GM23338 (cell line): Measurements from ENCODE around the gene BLTP3B. TPM values are rescaled to one million over a fixed set of nuclear protein-coding genes. Genes with fewer than 3 reads are reported as not detected.

ENCODE experiments used
- ATAC-seq: fragments of 200-7000 bp; cut with Tn5 transposase; 3 replicates; pipeline ENCODE4 v1.9.1; 2020
- DNase-seq: peaks from one replicate; pipeline ENCODE4 v3.0.0-alpha.2; 2015; ENCODE audit warnings: low spot score
- H2AFZ ChIP-seq: fragments of 200-600 bp; sonication (generic); 2 replicates; pipeline ENCODE4 v1.8.0; 2016; ENCODE audit warnings: antibody characterized with exemption, mild to moderate bottlenecking, moderate library complexity
- H3F3A ChIP-seq: fragments of 200-600 bp; sonication (generic); replicated peaks from 2 replicates; pipeline ENCODE4 v1.8.0; 2017; ENCODE audit warnings: antibody characterized with exemption, mixed run types, low read depth
- H3K27ac ChIP-seq: fragments of 200-600 bp; sonication (generic); 2 replicates; pipeline ENCODE4 v1.6.1; 2016; ENCODE audit warnings: low read depth
- H3K27me3 ChIP-seq: fragments of 200-600 bp; sonication (generic); 2 replicates; pipeline ENCODE4 v1.8.0; 2016; ENCODE audit warnings: mild to moderate bottlenecking, mixed run types, moderate library complexity; ENCODE audit not compliant: insufficient read depth
- H3K36me3 ChIP-seq: fragments of 200-600 bp; sonication (generic); 2 replicates; pipeline ENCODE4 v1.8.0; 2016; ENCODE audit warnings: mild to moderate bottlenecking; ENCODE audit not compliant: insufficient read depth
- H3K4me1 ChIP-seq: fragments of 200-600 bp; sonication (generic); 2 replicates; pipeline ENCODE4 v1.8.0; 2016; ENCODE audit warnings: mild to moderate bottlenecking, moderate library complexity; ENCODE audit not compliant: insufficient read depth
- H3K4me2 ChIP-seq: fragments of 200-600 bp; sonication (generic); 2 replicates; pipeline ENCODE4 v1.7.1; 2017; ENCODE audit warnings: mixed run types
- H3K4me3 ChIP-seq: fragments of 200-600 bp; sonication (generic); 2 replicates; pipeline ENCODE4 v1.6.1; 2016; ENCODE audit warnings: mixed run types
- H3K79me2 ChIP-seq: fragments of 200-600 bp; sonication (generic); replicated peaks from 2 replicates; pipeline ENCODE4 v1.8.0; 2017; ENCODE audit warnings: mild to moderate bottlenecking; ENCODE audit not compliant: insufficient read depth
- H3K9me2 ChIP-seq: fragments of 200-600 bp; sonication (generic); 2 replicates; pipeline ENCODE4 v1.8.0; 2017; ENCODE audit not compliant: insufficient read depth
- H4K20me1 ChIP-seq: fragments of 200-600 bp; sonication (generic); replicated peaks from 2 replicates; pipeline ENCODE4 v1.8.0; 2017; ENCODE audit warnings: mild to moderate bottlenecking; ENCODE audit not compliant: insufficient read depth
- H3K27ac Mint-ChIP-seq: 2 replicates; pipeline ENCODE4 v1.8.0; 2020; ENCODE audit warnings: inconsistent platforms, mild to moderate bottlenecking, moderate library complexity, mixed read lengths
- H3K27me3 Mint-ChIP-seq: 3 replicates; pipeline ENCODE4 v1.8.0; 2022; ENCODE audit warnings: low read depth, mild to moderate bottlenecking, moderate library complexity, mixed read lengths, inconsistent platforms; ENCODE audit not compliant: insufficient read depth, poor library complexity
- H3K36me3 Mint-ChIP-seq: 3 replicates; pipeline ENCODE4 v1.8.0; 2021; ENCODE audit warnings: low read depth, mild to moderate bottlenecking, inconsistent platforms, moderate library complexity, mixed read lengths
- H3K4me1 Mint-ChIP-seq: 3 replicates; pipeline ENCODE4 v1.8.0; 2020; ENCODE audit warnings: mild to moderate bottlenecking, inconsistent platforms, mixed read lengths
- H3K4me3 Mint-ChIP-seq: 3 replicates; pipeline ENCODE4 v1.8.0; 2021; ENCODE audit warnings: moderate library complexity, mild to moderate bottlenecking, inconsistent platforms, mixed read lengths
- H3K9me3 Mint-ChIP-seq: 3 replicates; pipeline ENCODE4 v1.8.0; 2020; ENCODE audit warnings: moderate library complexity, mild to moderate bottlenecking, inconsistent platforms, mixed read lengths
- CREB1 ChIP-seq: fragments of 250-450 bp; sonication (Bioruptor Pico); IDR thresholded peaks from 2 replicates; pipeline ENCODE4 v1.5.0; 2020; ENCODE audit warnings: low read depth, mild to moderate bottlenecking, moderate library complexity
- EZH2phosphoT487 ChIP-seq: fragments of 200-600 bp; sonication (generic); IDR thresholded peaks from one replicate; pipeline ENCODE4 v1.8.1; 2018; ENCODE audit warnings: antibody characterized with exemption; ENCODE audit not compliant: unreplicated experiment
- POLR2AphosphoS5 ChIP-seq: IDR thresholded peaks from 2 replicates; pipeline ENCODE4 v1.6.1; 2016; ENCODE audit warnings: antibody characterized with exemption, low read depth
- ZNF114 ChIP-seq: fragments of 250-450 bp; sonication (Bioruptor Pico); IDR thresholded peaks from 2 replicates; pipeline ENCODE4 v1.5.0; 2020; ENCODE audit warnings: mild to moderate bottlenecking, moderate library complexity
- ZNF331 ChIP-seq: fragments of 250-450 bp; sonication (Bioruptor Pico); IDR thresholded peaks from 2 replicates; pipeline ENCODE4 v1.5.0; 2020; ENCODE audit warnings: low read depth, mild to moderate bottlenecking, moderate library complexity
- polyA plus RNA-seq: library from polyadenylated mRNA; unstranded; fragments of >200 nt; fragmentation: Nextera tagmentation; extraction: Ambion mirVana; gene quantifications from 2 replicates; pipeline ENCODE4 v1.2.1, GENCODE V29; 2016
- total RNA-seq: library from RNA; depleted of rRNA; stranded (reverse); fragments of >200 nt; shearing (Covaris generic); gene quantifications from 2 replicates; pipeline ENCODE4 v1.2.3, GENCODE V29; 2014
- TF ChIP-seq, protein P1 (sequence below): fragments of 250-450 bp; sonication (Bioruptor Pico); IDR thresholded peaks from 2 replicates; pipeline ENCODE4 v1.5.0; 2020; ENCODE audit warnings: mild to moderate bottlenecking, moderate library complexity

The BLTP3B gene
- total and polyA plus RNA-seq, 2 experiments from 2014 or later: 11.2 to 35.8 TPM

DNA sequence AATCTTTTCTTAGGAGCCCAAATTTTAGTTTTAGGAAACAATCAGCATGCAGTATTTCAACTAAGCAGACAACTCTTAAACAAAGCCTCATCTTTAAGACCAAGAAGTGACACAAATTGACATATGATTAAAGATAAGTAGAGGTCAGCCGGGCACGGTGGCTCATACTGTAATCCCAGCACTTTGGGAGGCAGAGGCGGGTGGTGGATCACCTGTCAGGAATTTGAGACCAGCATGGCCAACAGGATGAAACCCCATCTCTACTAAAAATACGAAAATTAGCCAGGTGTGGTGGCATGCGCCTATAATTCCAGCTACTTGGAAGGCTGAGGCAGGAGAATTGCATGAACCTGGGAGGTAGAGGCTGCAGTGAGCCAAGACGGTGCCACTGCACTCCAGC lies 35.8 kb downstream of the BLTP3B start:
- Mint-ChIP-seq H3K4me1 (no peaks in the 10 kb centered on the region), H3K36me3 (peaks cover 16% of the 10 kb centered on the region), H3K27me3 (peaks cover 4% of the 10 kb centered on the region), H3K9me3 (peaks cover 6% of the 10 kb centered on the region; the same call in 2 of the 3 replicates), H3K27ac (no peak overlapping the region), H3K4me3 (no peak overlapping the region)
- Histone ChIP-seq H3F3A (no peaks in the 10 kb centered on the region), H3K27me3 (no peaks in the 10 kb centered on the region), H3K27ac (no peak overlapping the region), H2AFZ (no peak overlapping the region), H3K4me3 (no peak overlapping the region), H3K36me3 (0 out of 2 replicates have a peak, but pooled peaks cover 3% of the 10 kb centered on the region), H3K4me2 (no peak overlapping the region), H3K4me1 (no peaks in the 10 kb centered on the region), H3K9me2 (no peaks in the 10 kb centered on the region; the same call in 1 of the 2 replicates), H4K20me1 (no peaks in the 10 kb centered on the region), H3K79me2 (peaks cover 47% of the 10 kb centered on the region)
- no peak for TF ChIP-seq CREB1 (CRISPR knock-in tag)
- TF ChIP-seq EZH2phosphoT487: no peak
- no peak for TF ChIP-seq ZNF331 (CRISPR knock-in tag)
- TF ChIP-seq, protein P1, sequence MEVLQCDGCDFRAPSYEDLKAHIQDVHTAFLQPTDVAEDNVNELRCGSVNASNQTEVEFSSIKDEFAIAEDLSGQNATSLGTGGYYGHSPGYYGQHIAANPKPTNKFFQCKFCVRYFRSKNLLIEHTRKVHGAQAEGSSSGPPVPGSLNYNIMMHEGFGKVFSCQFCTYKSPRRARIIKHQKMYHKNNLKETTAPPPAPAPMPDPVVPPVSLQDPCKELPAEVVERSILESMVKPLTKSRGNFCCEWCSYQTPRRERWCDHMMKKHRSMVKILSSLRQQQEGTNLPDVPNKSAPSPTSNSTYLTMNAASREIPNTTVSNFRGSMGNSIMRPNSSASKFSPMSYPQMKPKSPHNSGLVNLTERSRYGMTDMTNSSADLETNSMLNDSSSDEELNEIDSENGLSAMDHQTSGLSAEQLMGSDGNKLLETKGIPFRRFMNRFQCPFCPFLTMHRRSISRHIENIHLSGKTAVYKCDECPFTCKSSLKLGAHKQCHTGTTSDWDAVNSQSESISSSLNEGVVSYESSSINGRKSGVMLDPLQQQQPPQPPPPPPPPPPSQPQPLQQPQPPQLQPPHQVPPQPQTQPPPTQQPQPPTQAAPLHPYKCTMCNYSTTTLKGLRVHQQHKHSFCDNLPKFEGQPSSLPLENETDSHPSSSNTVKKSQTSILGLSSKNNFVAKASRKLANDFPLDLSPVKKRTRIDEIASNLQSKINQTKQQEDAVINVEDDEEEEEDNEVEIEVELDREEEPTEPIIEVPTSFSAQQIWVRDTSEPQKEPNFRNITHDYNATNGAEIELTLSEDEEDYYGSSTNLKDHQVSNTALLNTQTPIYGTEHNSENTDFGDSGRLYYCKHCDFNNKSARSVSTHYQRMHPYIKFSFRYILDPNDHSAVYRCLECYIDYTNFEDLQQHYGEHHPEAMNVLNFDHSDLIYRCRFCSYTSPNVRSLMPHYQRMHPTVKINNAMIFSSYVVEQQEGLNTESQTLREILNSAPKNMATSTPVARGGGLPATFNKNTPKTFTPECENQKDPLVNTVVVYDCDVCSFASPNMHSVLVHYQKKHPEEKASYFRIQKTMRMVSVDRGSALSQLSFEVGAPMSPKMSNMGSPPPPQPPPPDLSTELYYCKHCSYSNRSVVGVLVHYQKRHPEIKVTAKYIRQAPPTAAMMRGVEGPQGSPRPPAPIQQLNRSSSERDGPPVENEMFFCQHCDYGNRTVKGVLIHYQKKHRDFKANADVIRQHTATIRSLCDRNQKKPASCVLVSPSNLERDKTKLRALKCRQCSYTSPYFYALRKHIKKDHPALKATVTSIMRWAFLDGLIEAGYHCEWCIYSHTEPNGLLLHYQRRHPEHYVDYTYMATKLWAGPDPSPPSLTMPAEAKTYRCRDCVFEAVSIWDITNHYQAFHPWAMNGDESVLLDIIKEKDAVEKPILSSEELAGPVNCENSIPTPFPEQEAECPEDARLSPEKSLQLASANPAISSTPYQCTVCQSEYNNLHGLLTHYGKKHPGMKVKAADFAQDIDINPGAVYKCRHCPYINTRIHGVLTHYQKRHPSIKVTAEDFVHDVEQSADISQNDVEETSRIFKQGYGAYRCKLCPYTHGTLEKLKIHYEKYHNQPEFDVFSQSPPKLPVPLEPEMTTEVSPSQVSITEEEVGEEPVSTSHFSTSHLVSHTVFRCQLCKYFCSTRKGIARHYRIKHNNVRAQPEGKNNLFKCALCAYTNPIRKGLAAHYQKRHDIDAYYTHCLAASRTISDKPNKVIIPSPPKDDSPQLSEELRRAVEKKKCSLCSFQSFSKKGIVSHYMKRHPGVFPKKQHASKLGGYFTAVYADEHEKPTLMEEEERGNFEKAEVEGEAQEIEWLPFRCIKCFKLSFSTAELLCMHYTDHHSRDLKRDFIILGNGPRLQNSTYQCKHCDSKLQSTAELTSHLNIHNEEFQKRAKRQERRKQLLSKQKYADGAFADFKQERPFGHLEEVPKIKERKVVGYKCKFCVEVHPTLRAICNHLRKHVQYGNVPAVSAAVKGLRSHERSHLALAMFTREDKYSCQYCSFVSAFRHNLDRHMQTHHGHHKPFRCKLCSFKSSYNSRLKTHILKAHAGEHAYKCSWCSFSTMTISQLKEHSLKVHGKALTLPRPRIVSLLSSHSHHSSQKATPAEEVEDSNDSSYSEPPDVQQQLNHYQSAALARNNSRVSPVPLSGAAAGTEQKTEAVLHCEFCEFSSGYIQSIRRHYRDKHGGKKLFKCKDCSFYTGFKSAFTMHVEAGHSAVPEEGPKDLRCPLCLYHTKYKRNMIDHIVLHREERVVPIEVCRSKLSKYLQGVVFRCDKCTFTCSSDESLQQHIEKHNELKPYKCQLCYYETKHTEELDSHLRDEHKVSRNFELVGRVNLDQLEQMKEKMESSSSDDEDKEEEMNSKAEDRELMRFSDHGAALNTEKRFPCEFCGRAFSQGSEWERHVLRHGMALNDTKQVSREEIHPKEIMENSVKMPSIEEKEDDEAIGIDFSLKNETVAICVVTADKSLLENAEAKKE (CRISPR knock-in tag): no peak
- no peak for TF ChIP-seq POLR2AphosphoS5
- no peak for ATAC-seq
- no peak for DNase-seq

DNA sequence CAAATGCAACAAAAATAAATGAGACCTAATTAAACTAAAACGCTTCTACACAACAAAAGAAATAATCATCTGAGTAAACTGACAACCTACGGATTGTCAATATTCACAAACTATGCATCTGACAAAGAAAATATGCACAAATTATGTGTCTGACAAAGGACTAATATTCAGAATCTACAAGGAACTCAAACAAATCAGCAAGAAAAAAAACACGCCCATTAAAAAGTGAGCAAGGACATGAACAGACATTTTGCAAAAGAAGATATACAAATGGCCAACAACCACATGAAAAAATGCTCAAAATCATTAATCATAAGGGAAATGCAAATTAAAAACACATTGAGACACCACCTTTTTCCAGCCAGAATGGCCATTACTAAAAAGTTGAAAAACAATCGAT lies 37.0 kb downstream of the BLTP3B start:
- no peaks in the 10 kb centered on the region for H3K4me1 Mint-ChIP-seq
- peaks cover 22% of the 10 kb centered on the region for H3K36me3 Mint-ChIP-seq

More for the DNA sequence above, 37.0 kb downstream of the BLTP3B start:
- Histone ChIP-seq H3K9me2 (no peaks in the 10 kb centered on the region; the same call in 1 of the 2 replicates), H3K27me3 (no peaks in the 10 kb centered on the region), H2AFZ (no peak overlapping the region), H3K36me3 (0 out of 2 replicates have a peak, but pooled peaks cover 3% of the 10 kb centered on the region), H3K4me3 (no peak overlapping the region), H4K20me1 (no peaks in the 10 kb centered on the region), H3K79me2 (peaks cover 36% of the 10 kb centered on the region), H3K4me1 (no peaks in the 10 kb centered on the region), H3K27ac (no peak overlapping the region), H3K4me2 (no peak overlapping the region), H3F3A (no peaks in the 10 kb centered on the region)
- ATAC-seq: no peak
- TF ChIP-seq ZNF114 (CRISPR knock-in tag): no peak
- peaks cover 6% of the 10 kb centered on the region; the same call in 2 of the 3 replicates for H3K9me3 Mint-ChIP-seq
- no peak overlapping the region for H3K4me3 Mint-ChIP-seq
- H3K27ac Mint-ChIP-seq: no peak overlapping the region
- no peak for DNase-seq
- peaks cover 4% of the 10 kb centered on the region for H3K27me3 Mint-ChIP-seq
